Dermis microvascular lymphatic vessel endothelial cell (primary cell): ENCODE data around the gene CT47A7. TPM values are rescaled to one million over a fixed set of nuclear protein-coding genes. Genes with fewer than 3 reads are reported as not detected.
"Not testable (repeated sequence)": the region's sequence is repeated elsewhere in the genome, so short reads cannot be mapped to it uniquely, and the experiment has no call there.

Source experiments
- DNase-seq, 2 donors: peaks; one replicate each; pipeline versions ENCODE4 v3.0.0 to v3.0.0-alpha.2; 2010; ENCODE audit warnings: low read depth in 2 of 2
- total RNA-seq: library from RNA; depleted of rRNA; stranded (reverse); fragments of >200 nt; gene quantifications from 2 replicates; pipeline ENCODE4 v1.2.1, GENCODE V29; 2014

The CT47A7 gene
- total RNA-seq = not detected in 2 replicates

DNA sequence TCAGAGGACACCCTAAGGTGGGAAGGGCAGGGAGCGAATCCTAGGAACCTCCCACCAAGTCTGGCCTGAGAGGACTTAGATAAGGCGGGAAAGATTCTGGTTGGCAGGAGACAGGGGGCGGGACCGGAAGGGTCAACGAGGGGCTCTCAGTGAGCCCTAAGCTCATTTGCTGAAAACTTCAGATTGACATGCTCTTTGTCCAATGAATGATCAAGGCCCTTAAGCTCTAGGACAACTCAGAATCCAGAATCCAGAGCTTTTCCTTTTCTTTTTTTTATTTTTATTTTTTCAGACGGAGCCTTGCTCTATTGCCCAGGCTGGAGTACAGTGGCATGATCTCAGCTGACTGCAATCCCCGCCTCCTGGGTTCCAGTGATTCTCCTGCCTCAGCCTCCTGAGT, at the start of gene CT47A7:
CT47A7 (minus strand) TSS at position 101 of the 400 bp plus-strand sequence. CDS start 255 bp downstream, outside the sequence.
- DNase-seq = not testable (repeated sequence)

GRCh38 chrX:121000589-121000988, 44.2 kb upstream of the CT47A7 start:
- DNase-seq = no peak

DNA sequence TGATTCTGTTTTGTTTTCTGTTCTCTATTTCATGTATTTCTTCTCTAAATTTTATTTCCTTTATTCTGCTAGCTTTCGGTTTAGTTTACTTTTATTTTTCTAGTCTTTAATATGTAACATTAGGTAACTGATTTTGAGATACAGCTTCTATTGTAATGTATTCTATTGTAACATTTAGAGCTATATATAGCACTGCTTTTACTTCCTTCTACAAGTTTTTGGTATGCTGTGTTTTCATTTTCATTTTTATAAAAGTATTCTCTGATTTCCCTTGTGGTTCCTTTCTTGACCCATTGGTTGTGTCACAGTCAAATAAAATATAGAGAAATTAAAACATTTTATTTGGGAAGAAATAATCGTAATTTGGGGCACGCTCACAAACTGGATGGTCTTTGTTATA, 43.0 kb upstream of the CT47A7 start:
- DNase-seq = no peak

- not testable (repeated sequence) for DNase-seq
These were observed 29.3 kb upstream of the CT47A7 start, which contains the start of gene CT47A1 for GRCh38 chrX:120985660-120986059. TSS of gene CT47A1 (minus strand) at chrX:120985760. CDS start at chrX:120985529, 231 bp downstream.

Other genes starting within 250 kb of the CT47A7 start
- gene CT47B1, start 80.7 kb downstream of the CT47A7 start, total RNA-seq = not detected in 2 replicates
- gene CT47A11, start 19.4 kb downstream of the CT47A7 start, total RNA-seq = not detected in 2 replicates
- gene CT47A10, start 14.6 kb downstream of the CT47A7 start, total RNA-seq = not detected in 2 replicates
- gene CT47A9, start 9.7 kb downstream of the CT47A7 start, total RNA-seq = not detected in 2 replicates
- not detected in 2 replicates for gene CT47A8, start 4.9 kb downstream of the CT47A7 start, total RNA-seq
- gene CT47A6, start 4.9 kb upstream of the CT47A7 start, total RNA-seq = not detected in 2 replicates
- not detected in 2 replicates for gene CT47A5, start 9.7 kb upstream of the CT47A7 start, total RNA-seq
- not detected in 2 replicates for gene CT47A4, start 14.6 kb upstream of the CT47A7 start, total RNA-seq
- not detected in 2 replicates for gene CT47A3, start 19.5 kb upstream of the CT47A7 start, total RNA-seq
- gene CT47A2, start 24.3 kb upstream of the CT47A7 start, total RNA-seq = not detected in 2 replicates
- not detected in 2 replicates for gene CT47A1, start 29.2 kb upstream of the CT47A7 start, total RNA-seq
- gene GLUD2, start 91.0 kb upstream of the CT47A7 start, total RNA-seq = 0.51 and 0.63 TPM in 2 replicates